Breast epithelium (tissue), 3 donors: ENCODE data around the gene GPC5.

Source experiments
- CTCF ChIP-seq, 3 donors: fragments of 450-650 bp; IDR thresholded peaks; one replicate each; pipeline ENCODE4 v1.5.1; 2016 to 2017; ENCODE audit warnings: antibody characterized with exemption in 3 of 3, mild to moderate bottlenecking in 3 of 3, moderate library complexity in 3 of 3
- POLR2A ChIP-seq: fragments of 450-650 bp; IDR thresholded peaks from one replicate; pipeline ENCODE4 v1.6.1; 2016; ENCODE audit warnings: antibody characterized with exemption, mild to moderate bottlenecking, moderate library complexity
- POLR2AphosphoS5 ChIP-seq, 3 donors: sonication (generic); formaldehyde crosslinking; IDR thresholded peaks; one replicate each; pipeline ENCODE4 v1.6.1; 2017; ENCODE audit warnings: antibody characterized with exemption in 3 of 3

- no peak for TF ChIP-seq CTCF (IDR thresholded peaks at IDR 0.05)
- no peak for TF ChIP-seq POLR2AphosphoS5 (IDR thresholded peaks at IDR 0.05)
- no peak for TF ChIP-seq POLR2A
Observed at GRCh38 chr13:91907398-91907797, 509.0 kb downstream of the GPC5 start.
